A673 (cell line): ENCODE measurements around the gene TMEM229A. TPM values are rescaled to one million over a fixed set of nuclear protein-coding genes. Genes with fewer than 3 reads are reported as not detected.

Experiments
- BruUV-seq: library from RNA; stranded (reverse); fragments of 400-500 nt; replicated peaks from 2 replicates; lab custom pipeline; 2021; lab: Mats Ljungman, UMichigan
- CTCF ChIA-PET: fragments of 300-600 bp; sonication (Branson Sonifier 250); formaldehyde crosslinking; loops from one replicate; lab custom pipeline; 2022; ENCODE audit warnings: antibody characterized with exemption; lab: Charles Lee
- POLR2A ChIA-PET: fragments of 300-600 bp; sonication (Branson Sonifier 250); formaldehyde crosslinking; loops from one replicate; lab custom pipeline; 2022; ENCODE audit warnings: antibody characterized with exemption; ENCODE audit not compliant: low non-redundant PET; lab: Charles Lee
- DNase-seq: peaks from one replicate; pipeline ENCODE4 v3.0.0-alpha.2; 2015; ENCODE audit warnings: low spot score
- H3K27ac ChIP-seq: fragments of 200-600 bp; sonication (generic); 2 replicates; pipeline ENCODE4 v1.5.1; 2016; ENCODE audit warnings: mixed run types, low read depth, mild to moderate bottlenecking, mixed read lengths, antibody characterized with exemption, low read length; ENCODE audit not compliant: poor library complexity, severe bottlenecking
- H3K27me3 ChIP-seq: fragments of 200-600 bp; sonication (generic); replicated peaks from 2 replicates; pipeline ENCODE4 v1.6.1; 2017; ENCODE audit warnings: mixed run types, low read depth, mild to moderate bottlenecking, mixed read lengths, antibody characterized with exemption, low read length; ENCODE audit not compliant: insufficient read depth, poor library complexity
- H3K36me3 ChIP-seq: fragments of 200-600 bp; sonication (generic); 2 replicates; pipeline ENCODE4 v1.6.1; 2016; ENCODE audit warnings: mixed run types, mild to moderate bottlenecking, mixed read lengths, antibody characterized with exemption, low read length; ENCODE audit not compliant: insufficient read depth, poor library complexity, severe bottlenecking
- H3K4me1 ChIP-seq: fragments of 200-600 bp; sonication (generic); 2 replicates; pipeline ENCODE4 v1.6.1; 2017; ENCODE audit warnings: mixed run types, mild to moderate bottlenecking, mixed read lengths, antibody characterized with exemption, low read length; ENCODE audit not compliant: insufficient read depth, poor library complexity, severe bottlenecking
- H3K4me3 ChIP-seq: fragments of 200-600 bp; sonication (generic); 2 replicates; pipeline ENCODE4 v1.5.1; 2016; ENCODE audit warnings: low read depth, mixed run types, mild to moderate bottlenecking, mixed read lengths, low read length; ENCODE audit not compliant: poor library complexity, severe bottlenecking
- H3K9me3 ChIP-seq: fragments of 200-600 bp; sonication (generic); 2 replicates; pipeline ENCODE4 v1.6.1; 2016; ENCODE audit warnings: mixed run types, low read depth, mild to moderate bottlenecking, mixed read lengths, antibody characterized with exemption, low read length; ENCODE audit not compliant: poor library complexity, severe bottlenecking
- CTCF ChIP-seq: fragments of 300-800, 200-600 bp; sonication (generic); conservative IDR thresholded peaks from 2 replicates; pipeline ENCODE4 v1.5.1; 2017; ENCODE audit warnings: low read depth, mild to moderate bottlenecking, antibody characterized with exemption, low read length, moderate library complexity, mixed read lengths
- EZH2 ChIP-seq: fragments of 200-600 bp; sonication (generic); IDR thresholded peaks from 2 replicates; pipeline ENCODE4 v1.6.1; 2017; ENCODE audit warnings: borderline replicate concordance, low read depth, mild to moderate bottlenecking, mixed read lengths, antibody characterized with exemption, low read length; ENCODE audit not compliant: poor library complexity, severe bottlenecking
- intact Hi-C: fragments of 100-400 bp; cut with micrococcal nuclease; formaldehyde crosslinking; loops from one replicate; pipeline ENCODE4 v1.10.0; 2022; ENCODE audit not compliant: unreplicated experiment
- total RNA-seq: library from RNA; stranded (reverse); gene quantifications from 2 replicates; pipeline ENCODE4 v1.2.3, GENCODE V29; 2021

Gene TMEM229A
- total RNA-seq, 1 experiment from 2014 or later: 24.6 TPM

GRCh38 chr7:123995617-123996326, 37.1 kb downstream of the TMEM229A start:
- Histone ChIP-seq H3K27ac (no peak overlapping the region), H3K9me3 (no peaks in the 10 kb centered on the region), H3K4me3 (no peak overlapping the region), H3K4me1 (no peaks in the 10 kb centered on the region), H3K36me3 (no peaks in the 10 kb centered on the region), H3K27me3 (no peaks in the 10 kb centered on the region)
- TF ChIP-seq CTCF (no peak), EZH2 (no peak)
- DNase-seq: peak; percentile 14
- ChIA-PET POLR2A (no interaction called here), CTCF (no interaction called here)
- intact Hi-C loops: no loop called here
- no TSS peak for BruUV-seq

GRCh38 chr7:123994449-123994848, 38.4 kb downstream of the TMEM229A start:
- H3K4me3 ChIP-seq: no peak overlapping the region
- no TSS peak for BruUV-seq

GRCh38 chr7:123993996-123994395, 38.9 kb downstream of the TMEM229A start:
- no peak overlapping the region for H3K4me3 ChIP-seq
- ChIA-PET CTCF (no interaction called here), POLR2A (no interaction called here)
- DNase-seq: no peak
- intact Hi-C loops: no loop called here
- no peaks in the 10 kb centered on the region for H3K9me3 ChIP-seq
- no TSS peak for BruUV-seq
- no peaks in the 10 kb centered on the region for H3K27me3 ChIP-seq
- H3K36me3 ChIP-seq: no peaks in the 10 kb centered on the region
- no peak for TF ChIP-seq EZH2
- TF ChIP-seq CTCF: no peak
- no peak overlapping the region for H3K27ac ChIP-seq
- H3K4me1 ChIP-seq: no peaks in the 10 kb centered on the region

More at GRCh38 chr7:123994449-123994848, 38.4 kb downstream of the TMEM229A start:
- Histone ChIP-seq H3K4me1 (no peaks in the 10 kb centered on the region), H3K27ac (no peak overlapping the region), H3K9me3 (no peaks in the 10 kb centered on the region), H3K27me3 (no peaks in the 10 kb centered on the region), H3K36me3 (no peaks in the 10 kb centered on the region)
- ChIA-PET CTCF (no interaction called here), POLR2A (no interaction called here)
- intact Hi-C loops: no loop called here
- TF ChIP-seq CTCF: no peak
- no peak for DNase-seq
